Rectal smooth muscle tissue (tissue), 1 donor: Measurements from ENCODE around the gene UVRAG.

Source experiments
- H3K27ac ChIP-seq: one replicate; pipeline ENCODE4 v1.7.0; 2013; ENCODE audit warnings: low read depth, low read length, inconsistent platforms
- H3K27me3 ChIP-seq: one replicate; pipeline ENCODE4 v1.7.0; 2013; ENCODE audit warnings: low read length; ENCODE audit not compliant: control insufficient read depth, insufficient read depth
- H3K36me3 ChIP-seq: one replicate; pipeline ENCODE4 v1.7.0; 2013; ENCODE audit warnings: low read length; ENCODE audit not compliant: control insufficient read depth, insufficient read depth
- H3K4me1 ChIP-seq: one replicate; pipeline ENCODE4 v1.7.0; 2013; ENCODE audit warnings: low read length; ENCODE audit not compliant: control insufficient read depth, insufficient read depth
- H3K4me3 ChIP-seq: one replicate; pipeline ENCODE4 v1.7.0; 2013; ENCODE audit warnings: low read length
- H3K9ac ChIP-seq: one replicate; pipeline ENCODE4 v1.7.0; 2013; ENCODE audit warnings: low read length

Gene UVRAG

DNA sequence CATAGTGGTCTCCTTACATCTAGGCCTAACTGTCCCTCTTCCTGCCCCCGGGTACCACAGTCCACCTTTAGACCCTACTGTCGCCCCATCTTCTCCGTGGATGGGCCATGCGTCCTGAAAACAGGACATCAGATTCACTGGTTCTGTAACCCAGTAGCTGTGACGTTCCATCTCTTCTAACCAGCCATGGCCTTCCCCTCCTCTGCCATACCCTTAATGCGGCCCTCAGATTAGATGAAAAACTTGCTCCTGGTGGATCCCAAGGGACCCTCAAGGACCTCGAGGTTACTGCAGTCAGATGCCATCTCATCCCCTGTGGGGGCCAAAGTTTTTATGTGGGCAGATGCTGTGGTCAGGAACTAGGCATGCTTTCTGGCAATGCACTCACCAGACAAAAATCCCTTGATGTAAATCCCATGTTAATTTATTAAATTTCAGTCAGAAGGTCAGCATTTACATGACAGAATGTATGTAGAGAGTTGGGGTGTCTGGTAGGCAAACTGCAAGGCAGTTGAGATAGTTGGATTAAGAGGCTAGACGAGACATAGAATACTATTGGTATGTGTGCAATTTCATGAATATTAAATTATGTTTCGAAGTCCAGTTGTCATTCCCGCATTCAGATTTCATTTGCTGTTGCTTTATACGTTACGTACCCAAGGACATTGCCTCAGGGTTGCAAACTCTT, 327.0 kb downstream of the UVRAG start:
- Histone ChIP-seq H3K27me3 (no peaks in the 10 kb centered on the region), H3K4me3 (no peak overlapping the region), H3K4me1 (no peaks in the 10 kb centered on the region), H3K36me3 (peaks cover 6% of the 10 kb centered on the region), H3K9ac (no peak overlapping the region), H3K27ac (no peak overlapping the region)

DNA sequence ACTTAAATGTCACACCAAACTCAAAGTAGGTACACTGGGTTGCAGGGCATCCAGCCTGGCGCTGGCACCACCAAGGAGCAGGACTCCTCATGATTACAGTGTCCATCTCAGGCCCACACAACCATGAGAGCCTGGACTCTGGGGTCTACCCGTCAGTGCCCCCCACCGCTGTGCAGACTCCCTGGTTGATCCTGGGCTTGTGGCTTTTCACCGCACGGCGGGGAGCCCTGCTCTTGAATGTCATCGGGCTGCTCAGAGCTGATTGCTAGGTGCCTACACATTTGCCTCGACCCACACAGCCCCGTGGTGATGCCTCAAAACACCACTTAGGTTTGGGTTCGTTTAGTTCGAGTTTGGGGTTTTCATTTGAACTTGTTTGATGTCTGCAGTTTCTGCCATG, 328.3 kb downstream of the UVRAG start:
- Histone ChIP-seq H3K4me3 (no peak overlapping the region), H3K36me3 (peaks cover 6% of the 10 kb centered on the region), H3K4me1 (no peaks in the 10 kb centered on the region), H3K27me3 (no peaks in the 10 kb centered on the region), H3K27ac (no peak overlapping the region), H3K9ac (no peak overlapping the region)

DNA sequence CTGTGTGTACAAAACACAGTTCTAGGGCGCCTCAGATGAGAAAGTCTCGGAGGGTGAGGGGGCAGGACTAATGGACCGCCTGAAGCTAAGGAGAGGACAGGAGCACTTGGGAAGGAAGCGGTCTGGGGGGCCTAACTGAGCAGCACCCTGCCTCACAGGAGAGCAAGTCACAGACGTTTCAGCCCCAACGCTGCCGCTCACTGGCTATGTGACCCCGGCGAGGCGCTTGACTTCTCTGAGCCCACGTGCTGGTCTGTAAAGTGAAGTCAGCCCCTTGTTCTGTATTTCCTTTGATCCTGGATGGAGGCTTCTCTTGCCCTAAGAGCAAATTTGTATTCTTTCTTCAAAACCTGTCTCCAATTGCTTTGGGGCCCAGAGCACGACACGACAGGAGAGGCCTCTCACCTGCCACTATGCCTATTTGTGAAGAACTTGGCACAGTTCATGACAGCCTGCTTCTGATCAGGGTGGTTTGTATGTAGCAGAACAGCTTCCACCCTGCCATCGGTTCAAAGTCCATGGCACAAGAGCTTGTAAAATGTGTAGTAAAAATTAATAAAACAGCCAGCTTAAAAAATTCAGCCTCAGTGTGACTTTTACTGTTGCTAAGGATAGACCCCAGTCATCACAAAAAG, 332.2 kb downstream of the UVRAG start:
- Histone ChIP-seq H3K27me3 (no peaks in the 10 kb centered on the region), H3K36me3 (no peaks in the 10 kb centered on the region), H3K27ac (no peak overlapping the region), H3K4me3 (no peak overlapping the region), H3K9ac (no peak overlapping the region), H3K4me1 (no peaks in the 10 kb centered on the region)

DNA sequence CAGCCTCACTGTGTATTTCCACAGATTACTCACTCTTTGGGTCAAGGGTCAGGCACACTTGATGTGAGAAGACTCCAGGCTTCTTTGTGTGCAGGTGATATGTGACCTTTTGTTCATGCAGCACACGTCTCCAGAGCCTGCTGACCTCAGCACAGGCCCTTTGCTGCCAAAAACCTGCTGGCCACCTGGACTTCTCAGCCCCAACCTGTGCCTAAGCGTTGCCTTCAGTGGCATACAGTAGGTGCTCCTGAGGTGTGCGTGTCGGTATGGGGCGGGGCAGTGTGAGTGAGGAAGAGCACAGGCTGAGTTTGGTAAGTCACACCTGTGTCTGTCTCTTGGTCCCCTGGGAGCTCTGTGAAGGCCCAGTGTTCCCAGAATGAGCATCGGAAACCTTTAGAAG, 333.2 kb downstream of the UVRAG start:
- Histone ChIP-seq H3K27ac (no peak overlapping the region), H3K36me3 (no peaks in the 10 kb centered on the region), H3K4me3 (no peak overlapping the region), H3K27me3 (no peaks in the 10 kb centered on the region), H3K4me1 (no peaks in the 10 kb centered on the region), H3K9ac (no peak overlapping the region)

DNA sequence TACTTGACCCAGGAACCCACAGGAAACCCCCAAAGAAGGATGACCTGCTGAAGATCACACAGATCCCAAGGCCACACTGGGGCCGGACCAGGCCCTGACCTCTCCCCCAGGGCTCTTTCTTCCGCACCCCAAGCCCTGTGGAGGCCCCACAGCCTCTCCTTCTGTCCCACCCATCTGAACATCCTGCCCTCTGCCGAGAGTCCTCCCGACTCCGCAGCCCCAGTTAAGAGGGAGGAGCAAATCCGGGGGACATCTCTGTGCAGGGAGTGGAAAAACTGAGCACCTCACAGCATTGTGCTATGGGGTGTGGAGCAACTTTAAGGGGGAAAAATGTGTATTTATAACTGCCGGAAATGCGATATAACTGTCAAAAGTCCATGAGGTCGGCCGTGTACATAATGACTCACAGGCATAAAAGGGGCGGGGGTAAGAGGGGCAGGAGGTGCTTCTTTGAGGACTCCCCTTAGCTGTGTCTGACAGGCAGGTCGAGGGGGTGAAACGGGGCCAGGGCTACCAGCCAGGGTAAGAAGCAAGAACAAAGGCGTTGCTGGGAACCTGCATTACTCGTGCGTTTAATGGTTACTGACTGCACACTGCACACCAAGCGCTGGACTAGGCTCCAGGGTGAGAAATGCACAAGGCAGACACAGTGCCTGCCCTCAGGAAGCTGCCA, 334.1 kb downstream of the UVRAG start:
- no peaks in the 10 kb centered on the region for H3K4me1 ChIP-seq
- no peaks in the 10 kb centered on the region for H3K36me3 ChIP-seq
- H3K27ac ChIP-seq, result no peak overlapping the region
- peak overlapping the region; percentile 9 for H3K4me3 ChIP-seq
- no peaks in the 10 kb centered on the region for H3K27me3 ChIP-seq
- no peak overlapping the region for H3K9ac ChIP-seq

DNA sequence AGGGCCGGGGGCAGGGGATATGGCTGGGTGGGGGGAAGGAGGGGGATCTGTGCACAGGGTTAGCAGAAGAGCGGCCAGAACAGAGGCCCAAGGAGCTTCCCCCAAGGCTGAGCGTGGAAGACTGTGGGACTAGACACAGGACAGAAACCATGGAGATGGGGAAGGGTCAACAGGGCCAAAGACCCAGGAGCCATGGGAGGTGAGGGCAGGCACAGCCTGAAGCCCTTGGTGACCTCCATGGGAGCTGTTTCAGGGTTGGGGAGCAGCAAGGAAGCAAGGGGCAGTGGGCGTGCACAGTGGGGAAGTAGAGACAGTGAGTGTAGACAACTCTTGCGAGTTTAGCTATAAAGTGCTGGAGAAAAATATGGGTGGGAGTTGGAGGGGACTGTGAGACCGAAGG, 334.7 kb downstream of the UVRAG start:
- no peak overlapping the region for H3K27ac ChIP-seq
- no peaks in the 10 kb centered on the region for H3K36me3 ChIP-seq
- no peaks in the 10 kb centered on the region for H3K27me3 ChIP-seq

DNA sequence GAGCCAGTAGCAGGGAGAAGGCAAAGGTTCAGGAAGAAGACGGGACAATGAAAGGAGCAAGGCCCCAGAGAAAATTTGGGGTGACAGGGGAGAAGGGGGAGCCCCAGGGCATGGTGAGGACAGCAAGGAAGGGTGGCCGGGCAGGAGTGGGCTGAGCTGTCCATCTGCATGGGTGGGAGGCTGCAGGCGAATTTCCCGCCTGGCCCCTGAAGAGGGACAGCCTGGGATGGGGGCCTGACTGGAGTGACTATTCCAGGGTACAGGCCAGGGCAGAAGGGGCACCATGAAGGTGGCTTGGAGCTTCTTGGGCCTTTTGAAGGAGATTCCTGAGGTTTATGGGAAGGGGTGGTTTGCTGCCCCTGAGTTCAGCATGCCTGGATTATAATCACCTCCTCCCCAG, 335.1 kb downstream of the UVRAG start:
- Histone ChIP-seq H3K36me3 (no peaks in the 10 kb centered on the region), H3K4me3 (no peak overlapping the region), H3K4me1 (no peaks in the 10 kb centered on the region), H3K27ac (no peak overlapping the region), H3K27me3 (no peaks in the 10 kb centered on the region), H3K9ac (no peak overlapping the region)

More for the DNA sequence above, 334.7 kb downstream of the UVRAG start:
- Histone ChIP-seq H3K9ac (no peak overlapping the region), H3K4me3 (no peak overlapping the region), H3K4me1 (no peaks in the 10 kb centered on the region)

DNA sequence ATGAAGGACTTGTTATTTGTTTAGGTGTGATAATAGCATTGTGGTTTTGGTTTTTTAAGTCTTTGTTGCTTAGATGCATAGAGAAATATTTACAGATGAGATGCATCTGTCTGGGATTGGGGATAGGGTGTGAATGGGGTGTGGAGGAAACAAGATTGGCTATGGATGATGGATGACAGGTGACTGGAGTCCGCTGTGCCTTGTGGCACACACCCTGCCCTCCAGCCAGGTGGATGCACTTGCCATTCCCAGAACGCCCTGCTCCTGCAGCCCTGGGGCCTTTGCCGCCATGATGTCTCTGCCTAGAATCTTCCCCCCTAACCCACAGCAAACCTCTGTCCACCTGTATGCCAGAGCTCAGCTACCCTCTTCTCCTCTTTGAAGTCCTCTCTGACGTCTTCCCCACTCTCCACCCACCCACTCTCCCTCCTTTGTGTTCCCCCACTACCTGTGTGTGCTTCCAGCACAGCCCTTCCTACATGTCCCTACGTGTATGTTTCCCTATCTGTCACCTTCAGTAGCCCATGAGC, 336.6 kb downstream of the UVRAG start:
- no peaks in the 10 kb centered on the region for H3K36me3 ChIP-seq
- no peaks in the 10 kb centered on the region for H3K27me3 ChIP-seq
- H3K27ac ChIP-seq, result no peak overlapping the region
- no peaks in the 10 kb centered on the region for H3K4me1 ChIP-seq
- H3K4me3 ChIP-seq, result no peak overlapping the region
- no peak overlapping the region for H3K9ac ChIP-seq

DNA sequence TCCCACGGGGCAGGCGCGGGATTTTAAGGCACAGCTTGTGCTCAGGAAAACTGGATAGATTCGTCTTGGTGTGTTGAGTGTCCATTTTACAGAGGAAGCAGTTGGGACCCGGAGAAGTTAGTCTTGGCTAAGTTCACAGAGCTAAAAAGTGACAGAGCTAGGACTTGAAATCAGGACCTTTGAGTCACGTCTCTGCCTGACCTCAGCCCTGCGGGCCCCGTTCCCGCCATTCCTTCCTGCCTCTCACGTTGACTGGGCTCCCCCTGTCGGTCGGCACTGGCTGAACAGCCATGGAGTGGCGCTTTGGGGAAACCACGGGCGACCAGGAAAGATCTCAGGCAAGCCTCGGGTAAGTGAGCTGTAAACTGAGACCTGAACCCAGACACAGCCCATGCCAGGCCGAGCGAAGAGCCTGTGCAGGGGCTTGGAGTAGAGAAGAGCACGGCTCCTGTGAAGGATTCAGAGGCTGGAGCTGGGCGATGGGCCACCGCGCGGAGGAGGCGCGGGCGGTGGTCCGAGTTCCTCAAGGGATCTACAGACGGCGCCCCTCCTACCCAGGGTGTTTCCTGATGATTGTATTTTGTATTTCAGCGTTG, 337.2 kb downstream of the UVRAG start:
- Histone ChIP-seq H3K4me1 (no peaks in the 10 kb centered on the region), H3K9ac (no peak overlapping the region), H3K4me3 (peak overlapping the region; percentile 57), H3K27me3 (no peaks in the 10 kb centered on the region), H3K36me3 (no peaks in the 10 kb centered on the region), H3K27ac (no peak overlapping the region)

DNA sequence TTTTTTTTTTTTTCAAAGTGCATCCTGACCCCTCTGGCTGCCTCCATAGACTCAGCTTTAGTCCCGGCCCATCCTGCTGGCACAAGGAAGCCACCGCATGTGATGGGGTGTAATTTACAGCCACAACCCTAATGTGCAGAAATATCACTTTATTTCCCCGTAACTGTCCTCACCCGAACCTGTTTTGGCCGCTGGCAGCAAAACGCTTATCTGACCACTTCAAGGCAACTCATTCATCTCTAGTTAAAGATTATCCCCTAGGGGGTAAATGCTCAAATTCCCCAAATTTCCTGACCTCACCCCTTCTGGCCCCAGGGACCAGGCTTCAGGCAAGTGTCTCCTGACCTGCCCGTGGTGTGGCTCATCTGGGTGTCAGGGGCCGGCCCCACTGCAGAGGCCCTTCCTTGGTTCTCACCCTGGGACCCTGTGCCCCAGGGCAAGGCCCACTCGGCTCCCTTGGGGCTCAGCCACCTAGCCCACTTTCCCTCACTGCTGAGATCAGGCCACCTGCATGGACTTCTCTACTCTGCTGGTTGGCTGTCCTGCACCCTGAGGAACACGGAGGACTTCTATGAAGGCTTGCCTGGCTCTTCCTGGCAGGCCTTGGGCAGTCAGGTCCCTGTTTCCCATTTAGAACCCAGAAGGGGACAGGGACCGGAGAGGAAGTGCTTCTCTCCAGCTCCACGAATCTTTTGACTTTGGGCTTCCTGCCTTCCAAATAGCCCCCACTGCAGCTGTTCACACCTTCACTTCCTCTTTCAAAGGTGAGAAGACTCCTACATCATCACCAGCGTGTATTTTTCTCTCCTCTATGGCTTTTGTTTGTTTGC, 337.9 kb downstream of the UVRAG start:
- Histone ChIP-seq H3K4me3 (no peak overlapping the region), H3K9ac (no peak overlapping the region), H3K4me1 (no peaks in the 10 kb centered on the region), H3K36me3 (no peaks in the 10 kb centered on the region), H3K27me3 (no peaks in the 10 kb centered on the region), H3K27ac (no peak overlapping the region)

DNA sequence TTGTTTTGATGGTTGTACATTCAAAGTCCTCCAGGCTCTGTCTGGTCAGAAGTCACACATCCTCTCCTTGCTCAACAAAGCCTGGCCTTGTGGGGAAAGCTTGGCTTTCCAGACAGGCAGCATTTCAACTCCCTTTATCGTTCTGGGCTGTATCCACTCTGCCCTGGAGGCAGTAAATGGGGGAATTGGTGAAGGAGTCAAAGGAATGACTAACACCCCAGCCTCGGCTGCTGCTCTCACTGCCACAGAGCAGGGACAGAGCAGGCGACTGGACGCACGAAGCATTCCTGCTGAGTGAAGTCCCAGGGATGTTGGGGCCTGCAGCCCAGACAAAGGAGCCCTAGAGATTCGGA, 338.5 kb downstream of the UVRAG start:
- Histone ChIP-seq H3K27me3 (no peaks in the 10 kb centered on the region), H3K27ac (no peak overlapping the region), H3K36me3 (no peaks in the 10 kb centered on the region), H3K4me1 (no peaks in the 10 kb centered on the region), H3K4me3 (no peak overlapping the region), H3K9ac (no peak overlapping the region)
